Stimulated activated CD4-positive, alpha-beta T cell treated with anti-CD3 and anti-CD28 coated beads, Interleukin-2, amount 100 ng/mL, for 24 hours (primary cell): ENCODE data around the gene PES1.
A peak's percentile ranks its signal among the peaks of the same experiment; 100 is the strongest.
"Not testable (repeated sequence)": the region's sequence is repeated elsewhere in the genome, so short reads cannot be mapped to it uniquely, and the experiment has no call there.

Experiments used
- DNase-seq, 2 donors: peaks; one replicate each; pipeline ENCODE4 v3.0.0-alpha.2; 2020

PES1 gene

DNA sequence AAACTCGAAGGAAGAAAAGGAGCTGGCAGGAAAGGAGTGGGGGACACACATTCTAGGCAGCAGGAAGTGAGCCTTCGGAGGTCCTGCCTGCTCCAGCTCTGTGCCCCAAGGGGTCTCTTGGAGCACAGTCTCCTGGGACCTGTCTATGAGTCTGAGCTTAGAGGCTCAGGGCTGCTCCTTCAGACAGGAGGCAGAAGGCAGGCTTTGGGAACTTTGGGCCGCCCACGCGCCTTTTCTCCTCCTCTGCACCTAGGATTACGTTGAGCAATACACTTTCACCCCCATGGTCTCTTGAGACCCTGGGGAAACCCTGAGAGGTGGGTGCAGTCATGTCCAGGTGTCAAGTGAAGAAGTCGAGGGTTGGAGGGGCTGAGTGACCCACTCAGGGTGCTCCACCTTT lies 16.2 kb upstream of the PES1 start:
- no peak for DNase-seq

- DNase-seq, result no peak
Measured at GRCh38 chr22:30607300-30607930, 15.7 kb upstream of the PES1 start.

DNA sequence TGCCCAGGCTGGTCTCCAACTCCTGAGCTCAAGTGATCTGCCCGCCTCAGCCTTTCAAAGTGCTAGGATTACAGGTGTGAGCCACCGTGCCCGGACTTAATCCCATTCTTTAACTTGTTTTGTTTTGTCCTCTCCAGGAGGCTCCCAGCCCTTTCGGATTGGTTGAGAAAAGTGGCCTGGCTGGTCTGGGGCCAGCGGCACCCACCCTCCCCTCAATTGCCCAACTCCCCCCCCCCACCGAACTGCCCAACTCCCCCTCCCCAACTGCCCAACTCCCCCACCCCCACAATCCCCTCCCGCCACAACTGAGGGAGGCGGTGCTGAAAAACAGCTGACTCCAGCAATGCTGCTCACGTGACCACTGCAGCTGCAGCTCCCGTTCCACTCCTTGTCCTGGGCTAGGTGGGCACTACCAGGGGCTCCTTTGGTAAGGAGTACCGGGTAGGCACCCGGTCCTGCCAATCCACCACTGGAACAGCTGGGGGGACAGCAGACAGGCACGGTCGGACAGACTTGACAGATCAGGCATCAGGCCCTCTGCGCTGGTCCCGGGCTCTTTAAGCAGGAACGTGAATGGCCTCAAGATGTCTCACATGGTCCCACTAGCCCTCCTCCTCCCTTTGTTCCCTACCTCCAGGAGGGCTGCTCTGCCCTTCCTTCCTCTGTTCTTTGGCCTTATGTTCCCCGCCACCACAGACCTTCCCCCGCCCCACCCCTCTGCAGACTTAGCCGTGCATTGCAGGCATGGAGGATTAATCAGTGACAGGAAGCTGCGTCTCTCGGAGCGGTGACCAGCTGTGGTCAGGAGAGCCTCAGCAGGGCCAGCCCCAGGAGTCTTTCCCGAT lies 15.0 kb upstream of the PES1 start, which contains the start of gene TCN2:
Gene TCN2 (plus strand): TSS at position 720 of the 845 bp plus-strand sequence. CDS start 158 bp downstream, outside the sequence.
- peak; percentile 33 to 43 for DNase-seq

DNA sequence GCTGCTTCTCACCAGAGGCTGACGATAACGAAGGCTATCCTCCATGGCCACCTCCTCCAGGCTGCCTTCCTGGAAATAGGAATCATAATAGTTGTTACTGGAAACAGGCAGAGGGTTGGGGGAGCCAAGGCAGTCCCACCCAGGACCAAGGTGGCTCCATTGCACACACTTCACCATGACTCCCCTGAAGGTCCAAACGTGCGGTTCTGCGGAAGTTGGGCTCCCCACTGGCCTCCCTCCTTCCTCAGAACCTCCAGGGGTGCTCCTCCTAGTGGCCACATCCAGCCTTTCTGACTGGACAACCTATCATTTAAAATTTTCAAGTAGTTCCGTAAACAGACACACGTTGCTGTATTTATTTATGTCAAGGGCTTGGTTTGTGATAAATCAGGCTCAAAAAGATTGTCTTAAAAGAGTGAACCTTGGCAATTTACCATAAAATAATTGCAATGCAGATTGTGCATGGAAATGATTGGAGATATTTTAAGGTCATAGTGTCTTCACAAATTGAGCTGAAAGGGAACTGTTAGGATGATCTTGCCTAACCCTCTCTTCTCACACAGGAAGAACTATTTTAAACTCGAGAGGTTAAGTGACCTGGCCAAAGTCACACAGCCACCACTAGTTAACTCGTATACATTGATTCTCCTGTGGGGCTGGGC lies 13.9 kb upstream of the PES1 start:
- DNase-seq, result peak; percentile 50 to 59

- DNase-seq, result no peak
Measured at GRCh38 chr22:30604723-30605122, 13.0 kb upstream of the PES1 start.

- DNase-seq, result no peak
Measured at GRCh38 chr22:30603801-30604200, 12.1 kb upstream of the PES1 start.

DNA sequence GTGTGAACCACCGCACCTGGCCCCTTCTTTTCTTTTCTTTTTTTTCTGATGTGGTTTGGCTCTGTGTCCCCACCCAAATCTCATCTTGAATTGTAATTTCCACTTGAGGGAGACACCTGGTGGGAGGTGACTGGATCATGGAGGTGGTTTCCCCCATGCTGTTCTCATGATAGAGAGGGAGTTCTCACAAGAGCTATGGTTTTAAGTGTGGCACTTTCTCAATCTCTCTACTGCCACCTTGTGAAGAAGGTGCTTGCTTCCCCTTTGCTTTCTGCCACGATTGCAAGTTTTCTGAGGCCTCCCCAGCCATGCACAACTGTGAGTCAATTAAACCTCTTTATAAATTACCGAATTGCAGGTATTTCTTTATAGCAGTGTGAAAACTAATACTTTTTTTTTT lies 10.3 kb upstream of the PES1 start:
- no peak for DNase-seq

DNA sequence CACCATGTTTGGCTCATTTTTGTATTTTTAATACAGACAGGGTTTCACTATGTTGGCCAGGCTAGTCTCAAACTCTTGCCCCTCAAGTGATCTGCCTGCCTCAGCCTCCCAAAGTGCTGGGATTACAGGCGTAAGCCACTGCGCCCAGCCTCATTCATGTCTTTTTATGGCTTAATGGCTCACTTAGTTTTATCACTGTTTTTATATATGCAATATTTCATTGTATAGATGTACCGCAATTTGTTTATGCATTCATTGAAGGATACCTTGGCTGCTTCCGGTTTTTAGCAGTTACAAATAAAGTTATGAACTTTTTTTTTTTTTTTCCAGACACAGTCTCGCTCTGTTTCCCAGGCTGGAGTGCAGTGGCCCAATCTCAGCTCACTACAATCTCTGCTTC lies 9.8 kb upstream of the PES1 start:
- no peak for DNase-seq

DNA sequence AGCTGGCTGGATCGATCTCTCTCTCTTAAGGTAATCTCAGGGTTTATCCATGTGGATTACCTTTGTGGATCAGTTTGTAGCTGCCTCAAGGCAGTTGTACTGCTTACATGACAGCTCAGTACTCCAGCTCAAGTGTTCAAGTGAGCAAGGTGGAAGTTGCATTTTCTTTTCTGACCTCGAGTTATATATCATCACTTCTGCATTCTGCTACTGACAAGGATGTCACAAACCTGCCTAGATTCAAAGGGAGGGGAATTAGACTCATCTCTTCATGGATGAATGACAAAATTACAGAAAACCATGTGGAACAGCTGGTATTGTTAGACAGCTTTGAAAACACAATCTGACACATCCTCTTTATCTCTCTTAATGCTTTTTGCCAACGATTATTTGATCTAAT lies 9.2 kb upstream of the PES1 start:
- DNase-seq, result no peak

GRCh38 chr22:30598986-30599385 lies 7.3 kb upstream of the PES1 start:
- DNase-seq, result no peak

DNA sequence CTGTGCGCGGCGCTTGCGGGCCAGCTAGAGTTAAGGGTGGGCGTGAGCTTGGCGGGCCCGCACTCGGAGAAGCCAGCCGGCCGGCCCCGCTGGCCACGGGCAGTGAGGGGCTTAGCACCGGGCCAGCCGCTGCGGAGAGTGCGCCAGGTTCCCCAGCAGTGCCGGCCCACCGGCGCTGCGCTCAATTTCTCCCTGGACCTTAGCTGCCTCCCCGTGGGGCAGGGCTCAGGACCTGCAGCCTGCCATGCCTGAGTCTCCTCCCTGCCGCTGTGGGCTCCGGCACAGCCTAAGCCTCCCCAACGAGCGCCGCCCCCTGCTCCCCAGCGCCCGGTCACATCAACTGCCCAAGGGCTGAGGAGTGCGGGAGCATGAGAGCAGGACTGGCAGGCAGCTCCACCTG lies 5.2 kb upstream of the PES1 start:
- DNase-seq, result no peak

DNA sequence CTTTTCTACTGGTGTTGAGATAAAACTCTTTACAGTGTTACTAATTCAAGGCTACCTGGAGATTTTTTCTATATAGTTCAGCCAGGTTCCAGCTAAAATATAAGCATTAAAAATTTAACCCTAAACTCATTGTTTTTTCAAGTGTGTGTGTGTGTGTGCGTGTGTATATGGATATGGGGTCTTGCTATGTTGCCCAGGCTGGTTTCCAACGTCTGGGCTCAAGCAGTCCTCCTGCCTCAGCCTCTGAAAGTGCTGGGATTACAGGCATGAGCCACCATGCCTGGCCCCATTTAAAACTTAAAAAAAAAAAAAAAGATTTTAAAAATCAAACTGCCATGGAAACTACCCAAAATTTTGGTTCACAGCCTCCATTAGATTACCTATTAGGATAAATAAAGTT lies 4.5 kb upstream of the PES1 start:
- no peak for DNase-seq

DNA sequence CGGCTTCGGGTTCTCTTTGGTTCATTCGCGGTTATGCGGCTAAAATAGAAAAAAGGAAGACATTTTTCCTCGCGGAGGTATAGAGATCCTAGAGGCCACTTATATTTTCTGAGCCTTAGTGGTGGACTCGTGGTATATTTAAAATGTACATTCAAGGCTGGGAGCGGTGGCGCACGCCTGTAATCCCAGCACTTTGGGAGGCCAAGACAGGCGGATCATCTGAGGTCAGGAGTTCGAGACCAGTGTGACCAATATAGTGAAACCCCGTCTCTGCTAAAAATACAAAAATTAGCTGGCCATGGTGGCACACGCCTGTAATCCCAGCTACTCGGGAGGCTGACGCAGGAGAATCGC lies 627 bp upstream of the PES1 start:
- not testable (repeated sequence) for DNase-seq

DNA sequence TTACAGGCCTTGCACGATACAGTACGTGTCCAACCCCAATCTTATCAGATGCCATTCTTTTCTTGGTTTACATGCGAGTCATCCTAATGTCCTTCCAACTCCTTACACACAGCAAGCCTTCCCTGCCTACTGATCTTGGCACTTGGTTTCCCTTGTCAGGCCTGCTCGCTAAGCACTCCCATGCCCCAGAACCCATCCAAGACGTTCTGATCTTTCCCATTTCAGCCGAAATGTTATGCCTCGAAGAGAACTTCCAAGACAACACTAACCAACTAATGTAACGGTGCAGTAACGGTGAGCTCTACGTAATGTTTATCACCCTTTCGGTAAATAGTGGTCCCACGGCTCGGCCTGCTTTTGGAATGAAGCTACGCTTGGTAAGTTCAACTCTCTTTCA lies 521 bp downstream of the PES1 start:
- DNase-seq, result no peak

DNA sequence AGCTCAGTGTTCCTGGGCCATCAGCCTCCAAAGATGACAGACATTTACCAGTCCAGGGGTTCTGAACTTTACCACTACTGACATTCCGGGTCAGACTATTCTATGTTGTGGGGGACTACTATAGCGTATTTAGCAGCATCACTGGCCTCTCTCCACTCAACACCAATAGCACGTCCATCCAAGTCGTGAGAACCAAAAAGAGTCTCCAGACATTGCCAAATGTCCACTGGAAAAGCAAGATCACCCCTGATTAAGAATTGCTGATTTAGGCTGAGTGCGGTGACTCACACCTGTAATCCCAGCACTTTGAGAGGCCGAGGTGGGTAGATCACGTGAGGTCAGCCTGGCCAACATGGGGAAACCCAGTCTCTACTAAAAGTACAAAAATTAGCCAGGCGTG lies 5.3 kb downstream of the PES1 start:
- no peak for DNase-seq

- no peak for DNase-seq
Measured at GRCh38 chr22:30584441-30584840, 7.3 kb downstream of the PES1 start.

- DNase-seq, result no peak
Measured at GRCh38 chr22:30582788-30583545, 8.7 kb downstream of the PES1 start.

GRCh38 chr22:30582051-30582450 lies 9.7 kb downstream of the PES1 start:
- no peak for DNase-seq

GRCh38 chr22:30580896-30581295 lies 10.8 kb downstream of the PES1 start:
- no peak for DNase-seq

DNA sequence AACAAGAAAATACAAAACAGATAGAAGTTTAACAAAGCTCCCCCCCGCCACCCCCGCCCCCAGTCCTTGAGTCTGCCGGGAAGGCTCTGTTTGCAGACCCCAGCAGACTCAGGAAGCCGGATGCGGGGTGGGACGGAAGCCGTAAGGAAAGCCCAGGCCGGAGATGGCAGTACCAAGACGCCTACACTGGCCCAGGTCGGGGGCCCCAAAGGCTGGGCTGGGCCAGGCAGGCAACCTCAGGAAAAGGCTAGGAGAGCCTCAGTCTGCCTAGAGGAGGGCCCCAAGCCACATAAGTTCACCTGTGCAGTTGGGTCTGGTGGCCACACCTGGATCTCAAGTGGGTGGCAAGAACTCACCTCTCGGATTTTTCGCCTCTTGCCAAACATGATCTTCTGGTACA lies 13.2 kb downstream of the PES1 start:
- no peak for DNase-seq

GRCh38 chr22:30575859-30576258 lies 15.9 kb downstream of the PES1 start:
- DNase-seq, result no peak

DNA sequence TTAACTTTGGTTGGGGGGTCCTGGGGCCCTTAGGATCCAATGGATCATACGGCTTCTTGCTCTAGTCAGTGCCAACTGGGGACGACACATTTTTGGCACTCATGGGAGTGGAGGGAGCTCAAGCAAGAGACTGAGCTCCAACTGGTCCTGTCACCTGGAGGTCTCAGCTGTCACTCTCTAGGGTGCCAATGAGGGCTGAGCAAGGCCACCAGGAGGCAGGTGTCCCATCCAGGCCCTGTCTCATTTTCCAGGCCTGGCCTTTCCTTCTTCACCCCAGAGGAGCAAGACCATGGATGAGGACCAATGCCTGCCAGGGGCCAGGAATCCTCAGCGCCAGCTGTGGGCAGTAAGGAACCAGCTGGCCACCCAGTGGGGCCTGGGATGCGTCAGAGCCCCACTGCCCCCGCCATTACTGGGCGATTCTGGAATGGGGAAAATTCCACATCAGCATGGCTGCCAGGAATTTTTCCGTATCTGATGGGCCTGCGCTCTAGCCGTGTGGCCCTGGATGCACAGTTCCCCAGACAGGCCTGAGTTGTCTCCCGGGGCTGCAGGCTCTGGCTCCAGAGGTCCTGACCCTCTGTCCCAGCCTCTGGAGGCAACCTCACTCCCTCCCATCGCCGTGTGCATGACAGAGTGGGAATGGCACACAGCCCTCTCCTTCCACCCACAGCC lies 16.6 kb downstream of the PES1 start:
- no peak for DNase-seq
